ENCODE measurements around the gene NCOA5. TPM values are rescaled to one million over a fixed set of nuclear protein-coding genes. Genes with fewer than 3 reads are reported as not detected.

NCOA5 gene
- polyA plus RNA-seq, 1 experiment: 27.0 TPM

DNA sequence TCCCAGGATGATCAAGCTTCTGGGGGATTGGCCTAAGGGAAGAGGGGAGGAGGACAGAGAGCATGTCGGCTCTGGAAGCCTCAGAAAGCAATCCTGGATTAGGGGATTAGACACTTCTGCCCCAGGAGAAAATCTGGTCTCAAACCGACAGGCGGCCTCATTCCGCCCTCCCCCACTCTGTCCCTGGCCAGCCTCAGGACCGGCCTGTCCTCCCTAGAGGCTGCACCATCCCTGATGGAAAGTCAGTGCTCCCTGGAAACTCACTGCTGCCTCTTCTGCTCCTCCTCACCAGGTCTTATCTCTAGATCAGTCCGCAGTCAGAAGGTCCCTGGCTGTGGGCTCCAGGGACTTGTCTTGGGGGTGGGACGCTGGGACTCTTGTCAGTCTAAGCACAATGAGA, 61.7 kb downstream of the NCOA5 start:
- no peak overlapping the region for H3K4me3 ChIP-seq (ENCODE audit: low read depth, low read length)
- CTCF ChIA-PET: interaction anchor here (3.1 kb wide), 1 partner anchor 14 kb away, joined by 16 read pairs; no protein-coding TSS in a partner anchor
- TF ChIP-seq, protein P1, sequence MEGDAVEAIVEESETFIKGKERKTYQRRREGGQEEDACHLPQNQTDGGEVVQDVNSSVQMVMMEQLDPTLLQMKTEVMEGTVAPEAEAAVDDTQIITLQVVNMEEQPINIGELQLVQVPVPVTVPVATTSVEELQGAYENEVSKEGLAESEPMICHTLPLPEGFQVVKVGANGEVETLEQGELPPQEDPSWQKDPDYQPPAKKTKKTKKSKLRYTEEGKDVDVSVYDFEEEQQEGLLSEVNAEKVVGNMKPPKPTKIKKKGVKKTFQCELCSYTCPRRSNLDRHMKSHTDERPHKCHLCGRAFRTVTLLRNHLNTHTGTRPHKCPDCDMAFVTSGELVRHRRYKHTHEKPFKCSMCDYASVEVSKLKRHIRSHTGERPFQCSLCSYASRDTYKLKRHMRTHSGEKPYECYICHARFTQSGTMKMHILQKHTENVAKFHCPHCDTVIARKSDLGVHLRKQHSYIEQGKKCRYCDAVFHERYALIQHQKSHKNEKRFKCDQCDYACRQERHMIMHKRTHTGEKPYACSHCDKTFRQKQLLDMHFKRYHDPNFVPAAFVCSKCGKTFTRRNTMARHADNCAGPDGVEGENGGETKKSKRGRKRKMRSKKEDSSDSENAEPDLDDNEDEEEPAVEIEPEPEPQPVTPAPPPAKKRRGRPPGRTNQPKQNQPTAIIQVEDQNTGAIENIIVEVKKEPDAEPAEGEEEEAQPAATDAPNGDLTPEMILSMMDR (IDR thresholded peaks at IDR 0.05; ENCODE audit: low read depth, low read length): no peak

DNA sequence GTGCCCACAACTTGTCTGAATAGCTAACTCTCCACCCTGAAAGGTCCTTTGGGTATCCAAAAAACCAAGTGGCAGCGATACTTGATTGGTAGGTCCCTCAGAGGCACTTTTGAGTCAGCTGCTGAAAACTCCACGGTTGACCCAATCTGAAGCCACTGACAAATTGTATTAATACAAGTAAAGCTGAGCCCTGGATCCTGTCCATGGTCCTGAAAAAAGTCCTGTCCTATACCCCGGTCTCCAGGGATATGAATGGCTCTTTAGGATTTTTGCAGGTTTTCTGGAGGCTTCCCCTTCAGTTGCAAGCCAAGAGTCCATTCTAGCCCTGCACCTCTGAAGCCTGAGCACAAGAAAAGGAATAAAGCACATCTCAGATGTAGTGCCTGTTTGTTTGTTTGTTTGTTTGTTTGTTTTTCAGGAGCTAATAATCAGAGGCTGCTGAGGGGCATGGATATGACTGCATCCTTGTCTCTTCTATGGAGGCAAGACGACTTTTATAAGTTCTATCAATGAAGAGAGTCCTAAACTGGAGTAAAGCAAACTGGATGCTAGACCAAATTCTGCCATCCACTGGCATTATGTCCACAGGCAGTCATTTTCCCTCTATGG, 62.4 kb downstream of the NCOA5 start:
- Histone ChIP-seq H3K4me3 (ENCODE audit: low read depth, low read length) (no peak overlapping the region), H3K27ac (ENCODE audit: low read depth, low read length) (no peak overlapping the region), H3K27me3 (ENCODE audit: control insufficient read depth, insufficient read depth, low read length) (peaks cover 61% of the 10 kb centered on the region), H3K9me3 (ENCODE audit: control insufficient read depth, insufficient read depth, low read length) (peaks cover 11% of the 10 kb centered on the region; the same call in 1 of the 2 replicates)
- TF ChIP-seq, protein P1 (IDR thresholded peaks at IDR 0.05; ENCODE audit: low read depth, low read length): no peak
- POLR2A ChIA-PET: no interaction called here
- DNase-seq (ENCODE audit: low read depth, low spot score): peak; percentile 27
- CTCF ChIA-PET: interaction anchor here (3.1 kb wide), 1 partner anchor 13 kb away, joined by 16 read pairs; no protein-coding TSS in a partner anchor

More for the DNA sequence above, 61.7 kb downstream of the NCOA5 start:
- peaks cover 63% of the 10 kb centered on the region for H3K27me3 ChIP-seq (ENCODE audit: control insufficient read depth, insufficient read depth, low read length)
- peaks cover 11% of the 10 kb centered on the region; the same call in 1 of the 2 replicates for H3K9me3 ChIP-seq (ENCODE audit: control insufficient read depth, insufficient read depth, low read length)
- DNase-seq (ENCODE audit: low read depth, low spot score): no peak
- no peak overlapping the region for H3K27ac ChIP-seq (ENCODE audit: low read depth, low read length)
- POLR2A ChIA-PET: no interaction called here

DNA sequence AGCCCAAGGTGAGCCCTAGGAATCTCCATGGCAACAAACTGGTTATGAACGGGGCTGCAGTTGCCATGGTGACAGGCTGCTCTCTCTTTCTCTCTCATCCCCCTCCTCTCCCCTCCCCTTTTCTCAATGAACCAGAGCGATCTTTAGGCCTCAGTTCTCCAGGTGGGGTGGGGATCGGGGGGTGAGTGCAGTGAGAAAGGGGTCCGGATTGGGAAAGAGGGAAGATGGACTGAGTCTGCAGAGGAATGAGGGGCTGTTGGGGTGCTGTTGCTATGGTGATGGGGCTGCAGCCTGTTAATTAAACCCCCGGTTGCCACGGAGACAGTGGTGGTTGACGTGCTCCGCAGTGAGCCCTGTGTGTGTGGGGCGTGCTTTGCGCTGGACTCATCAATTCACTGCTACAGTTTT, 64.4 kb downstream of the NCOA5 start:
- Histone ChIP-seq H3K4me3 (ENCODE audit: low read depth, low read length) (no peak overlapping the region), H3K27me3 (ENCODE audit: control insufficient read depth, insufficient read depth, low read length) (peaks cover 53% of the 10 kb centered on the region), H3K9me3 (ENCODE audit: control insufficient read depth, insufficient read depth, low read length) (peaks cover 13% of the 10 kb centered on the region; the same call in 1 of the 2 replicates), H3K27ac (ENCODE audit: low read depth, low read length) (no peak overlapping the region)
- no peak for DNase-seq (ENCODE audit: low read depth, low spot score)
- ChIA-PET CTCF (interaction anchor here (3.1 kb wide), 1 partner anchor 11 kb away, joined by 16 read pairs; no protein-coding TSS in a partner anchor), POLR2A (no interaction called here)
- TF ChIP-seq, protein P1 (IDR thresholded peaks at IDR 0.05; ENCODE audit: low read depth, low read length): no peak

DNA sequence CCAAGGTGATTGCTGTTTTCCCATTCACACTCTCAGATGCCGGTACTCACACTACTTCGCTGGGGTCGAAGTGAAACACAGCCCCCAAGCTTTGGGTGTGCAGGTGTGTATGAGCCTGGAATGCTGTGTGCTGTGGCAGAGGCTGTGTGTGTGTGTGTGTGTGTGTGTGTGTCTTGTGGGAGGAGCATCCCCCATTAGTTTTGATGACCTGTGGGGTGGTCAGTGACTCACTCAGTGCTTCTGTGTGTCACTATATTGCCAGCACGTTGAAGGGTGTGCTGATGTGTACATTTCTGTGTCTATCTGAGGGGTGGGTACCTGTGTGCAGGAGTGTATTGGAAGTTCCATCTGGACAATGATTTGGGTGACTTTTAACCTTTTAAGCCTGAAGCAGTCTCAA, 65.8 kb downstream of the NCOA5 start:
- CTCF ChIA-PET: interaction anchor here (0.7 to 2.2 kb wide), 2 partner anchors 10 to 147 kb away, joined by 3 to 12 read pairs; no protein-coding TSS in a partner anchor
- POLR2A ChIA-PET: no interaction called here
- H3K4me3 ChIP-seq (ENCODE audit: low read depth, low read length): no peak overlapping the region
- H3K9me3 ChIP-seq (ENCODE audit: control insufficient read depth, insufficient read depth, low read length): peaks cover 6% of the 10 kb centered on the region; the same call in 1 of the 2 replicates
- H3K27me3 ChIP-seq (ENCODE audit: control insufficient read depth, insufficient read depth, low read length): peaks cover 51% of the 10 kb centered on the region
- DNase-seq (ENCODE audit: low read depth, low spot score): no peak
- TF ChIP-seq, protein P1 (IDR thresholded peaks at IDR 0.05; ENCODE audit: low read depth, low read length): no peak
- no peak overlapping the region for H3K27ac ChIP-seq (ENCODE audit: low read depth, low read length)

DNA sequence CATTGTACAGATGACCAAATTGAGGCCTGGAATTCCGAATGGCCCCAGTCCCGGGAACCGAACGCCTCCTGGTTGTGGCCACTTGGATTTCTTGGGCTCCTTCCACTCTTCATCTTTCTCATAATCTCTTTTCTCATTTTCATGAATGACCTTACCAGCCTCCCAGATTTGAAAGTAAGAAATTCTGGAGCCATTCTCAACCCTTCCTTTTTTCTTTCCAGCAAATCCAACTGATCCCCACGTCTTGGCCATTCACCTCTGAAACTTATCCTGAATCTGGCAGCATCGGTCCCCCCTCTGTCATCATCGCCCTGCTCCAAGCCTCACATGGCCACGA, 66.6 kb downstream of the NCOA5 start:
- TF ChIP-seq, protein P1 (IDR thresholded peaks at IDR 0.05; ENCODE audit: low read depth, low read length): no peak
- H3K27ac ChIP-seq (ENCODE audit: low read depth, low read length): no peak overlapping the region
- POLR2A ChIA-PET: interaction anchor here (0.7 kb wide), 1 partner anchor 52 kb away, joined by 3 read pairs; no protein-coding TSS in a partner anchor
- no peak overlapping the region for H3K4me3 ChIP-seq (ENCODE audit: low read depth, low read length)
- CTCF ChIA-PET: interaction anchor here (0.6 to 2.2 kb wide), 13 partner anchors 8 to 326 kb away, joined by 3 to 12 read pairs (median 3); partner anchors contain the start of gene MMP9
- no peak for DNase-seq (ENCODE audit: low read depth, low spot score)
- H3K9me3 ChIP-seq (ENCODE audit: control insufficient read depth, insufficient read depth, low read length): peaks cover 2% of the 10 kb centered on the region; the same call in 1 of the 2 replicates
- H3K27me3 ChIP-seq (ENCODE audit: control insufficient read depth, insufficient read depth, low read length): peaks cover 49% of the 10 kb centered on the region
